Psoas muscle (tissue), 8 donors: ENCODE data around the gene DUS3L. TPM values are rescaled to one million over a fixed set of nuclear protein-coding genes. Genes with fewer than 3 reads are reported as not detected.

Source experiments
- ATAC-seq, 4 donors: fragments of 200-7000 bp; cut with Tn5 transposase; one replicate each; pipeline ENCODE4 v1.9.1; 2020; ENCODE audit warnings: moderate library complexity in 3 of 4, mild to moderate bottlenecking in 2 of 4
- DNase-seq, 2 donors: peaks; one replicate each; pipeline ENCODE4 v3.0.0-alpha.2; 2020
- H3K27ac ChIP-seq: fragments of 200-600 bp; one replicate; pipeline ENCODE4 v1.8.0; 2022
- H3K27me3 ChIP-seq, 3 donors: fragments of 200-600 bp in 1 of 3; one replicate each; pipeline versions ENCODE4 v1.6.1 to v1.8.0; 2013 to 2022; ENCODE audit warnings: low read length in 2 of 3, mild to moderate bottlenecking in 2 of 3, moderate library complexity in 1 of 3; ENCODE audit not compliant: insufficient read depth in 3 of 3
- H3K36me3 ChIP-seq, 2 donors: fragments of 200-600 bp in 1 of 2; one replicate each; pipeline versions ENCODE4 v1.6.1 to v1.8.0; 2013 to 2022; ENCODE audit warnings: low read depth in 1 of 2, mild to moderate bottlenecking in 1 of 2, moderate library complexity in 1 of 2; ENCODE audit not compliant: insufficient read depth in 1 of 2
- H3K4me1 ChIP-seq: fragments of 200-600 bp; one replicate; pipeline ENCODE4 v1.8.0; 2022
- H3K4me3 ChIP-seq: fragments of 200-600 bp; one replicate; pipeline ENCODE4 v1.8.0; 2022; ENCODE audit warnings: mild to moderate bottlenecking
- H3K9me3 ChIP-seq: fragments of 200-600 bp; one replicate; pipeline ENCODE4 v1.8.0; 2022
- WGBS, 3 donors: extraction: QIAGEN DNeasy Blood & Tissue Kit; methylation state at CpG; one replicate each; pipeline versions ENCODE4 v1.1.6 to v1.1.7; 2013; 5-methylcytosine and 5-hydroxymethylcytosine counted together
- intact Hi-C, 2 donors: fragments of 100-400 bp; cut with DNase I; formaldehyde crosslinking; loops; one replicate each; pipeline versions ENCODE4 v1.11.0 to v1.14.2; 2022
- polyA plus RNA-seq, 3 donors: library from polyadenylated mRNA; stranded (reverse); fragments of 200-250 nt; gene quantifications; one replicate each; pipeline ENCODE4 v1.2.3, GENCODE V29; 2013
- total RNA-seq, 4 donors: library from RNA; stranded (reverse); fragmentation: NEBNext Ultra II Directional in 2 of 4; extraction: Animal tissue kit (Norgen Biotek cat#: 25700) in 2 of 4; gene quantifications; one replicate each; pipeline versions ENCODE4 v1.2.1 to v1.2.4, GENCODE V29; 2021 to 2023
- TF ChIP-seq, protein P1 (sequence below): fragments of 200-600 bp; IDR thresholded peaks from one replicate; pipeline ENCODE4 v1.8.0; 2022; ENCODE audit warnings: antibody characterized with exemption
- donor health status: healthy with polysubstance abuse.
- donor health status: DM: no; HTN: no; CAD: no; lungs with moderate emphysema.
- donor health status: Bipolar disorder and iron deficiency.
- donor health status: healthy.
- donor health status: DM: yes; HTN: yes; CAD: no.
- donor health status: DM: no; HTN: no; CAD: no.
- donor health status: DM: no; HTN: no; CAD: no.
- donor health status: DM: yes; HTN: yes; CAD: no.

The DUS3L gene
- total and polyA plus RNA-seq, 7 donors = 13.4 to 40.1 (median 23.2) TPM

DNA sequence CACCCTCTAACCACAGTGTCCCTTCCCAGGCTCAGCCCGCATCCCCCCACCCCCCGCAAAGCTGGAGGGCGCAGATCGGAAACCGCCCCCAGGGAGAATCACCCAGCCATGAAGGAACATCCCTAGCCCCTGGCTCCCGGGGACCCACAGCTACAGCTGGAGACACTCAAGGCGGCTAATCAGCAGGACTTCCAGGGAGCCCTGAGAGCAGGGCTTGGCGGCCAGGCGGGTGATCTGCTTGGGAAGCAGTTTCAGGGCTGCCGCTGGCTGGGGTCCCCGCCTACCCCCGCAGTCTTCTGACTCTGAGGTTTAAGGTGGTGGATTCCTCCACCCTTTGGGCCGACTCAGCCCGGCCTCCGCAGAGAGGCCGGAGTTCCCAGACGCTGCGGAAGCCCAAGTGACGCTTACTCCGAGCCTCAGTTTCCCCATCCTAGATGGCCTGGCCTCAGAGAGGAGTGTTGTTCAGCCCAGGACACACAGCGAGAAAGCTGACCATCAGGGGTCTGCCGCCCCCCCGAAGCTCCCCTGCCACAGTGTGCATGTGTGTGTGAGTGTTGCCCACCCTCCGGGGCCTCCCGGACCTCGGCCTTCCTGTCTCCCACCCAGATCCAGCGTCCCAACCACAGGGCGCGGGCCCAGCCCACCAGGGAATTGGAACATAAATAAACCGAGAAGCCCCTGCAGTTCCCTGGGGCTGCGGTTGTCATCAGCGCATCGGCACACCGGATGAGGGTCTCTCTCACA lies 38.8 kb upstream of the DUS3L start:
- intact Hi-C loops = no loop called here
- Histone ChIP-seq H3K4me1 (no peaks in the 10 kb centered on the region), H3K9me3 (no peaks in the 10 kb centered on the region), H3K27me3 (peaks cover 0 to 80% (median 30%) of the 10 kb centered on the region in 3 donors), H3K27ac (no peak overlapping the region), H3K4me3 (no peak overlapping the region), H3K36me3 (no peaks in the 10 kb centered on the region)
- WGBS, 3 donors = 46 to 54% (median 54%) methylated on average over 33 to 34 of the region's 34 CpGs
- TF ChIP-seq, protein P1, sequence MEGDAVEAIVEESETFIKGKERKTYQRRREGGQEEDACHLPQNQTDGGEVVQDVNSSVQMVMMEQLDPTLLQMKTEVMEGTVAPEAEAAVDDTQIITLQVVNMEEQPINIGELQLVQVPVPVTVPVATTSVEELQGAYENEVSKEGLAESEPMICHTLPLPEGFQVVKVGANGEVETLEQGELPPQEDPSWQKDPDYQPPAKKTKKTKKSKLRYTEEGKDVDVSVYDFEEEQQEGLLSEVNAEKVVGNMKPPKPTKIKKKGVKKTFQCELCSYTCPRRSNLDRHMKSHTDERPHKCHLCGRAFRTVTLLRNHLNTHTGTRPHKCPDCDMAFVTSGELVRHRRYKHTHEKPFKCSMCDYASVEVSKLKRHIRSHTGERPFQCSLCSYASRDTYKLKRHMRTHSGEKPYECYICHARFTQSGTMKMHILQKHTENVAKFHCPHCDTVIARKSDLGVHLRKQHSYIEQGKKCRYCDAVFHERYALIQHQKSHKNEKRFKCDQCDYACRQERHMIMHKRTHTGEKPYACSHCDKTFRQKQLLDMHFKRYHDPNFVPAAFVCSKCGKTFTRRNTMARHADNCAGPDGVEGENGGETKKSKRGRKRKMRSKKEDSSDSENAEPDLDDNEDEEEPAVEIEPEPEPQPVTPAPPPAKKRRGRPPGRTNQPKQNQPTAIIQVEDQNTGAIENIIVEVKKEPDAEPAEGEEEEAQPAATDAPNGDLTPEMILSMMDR = no peak
- DNase-seq (no peak), ATAC-seq (no peak)

DNA sequence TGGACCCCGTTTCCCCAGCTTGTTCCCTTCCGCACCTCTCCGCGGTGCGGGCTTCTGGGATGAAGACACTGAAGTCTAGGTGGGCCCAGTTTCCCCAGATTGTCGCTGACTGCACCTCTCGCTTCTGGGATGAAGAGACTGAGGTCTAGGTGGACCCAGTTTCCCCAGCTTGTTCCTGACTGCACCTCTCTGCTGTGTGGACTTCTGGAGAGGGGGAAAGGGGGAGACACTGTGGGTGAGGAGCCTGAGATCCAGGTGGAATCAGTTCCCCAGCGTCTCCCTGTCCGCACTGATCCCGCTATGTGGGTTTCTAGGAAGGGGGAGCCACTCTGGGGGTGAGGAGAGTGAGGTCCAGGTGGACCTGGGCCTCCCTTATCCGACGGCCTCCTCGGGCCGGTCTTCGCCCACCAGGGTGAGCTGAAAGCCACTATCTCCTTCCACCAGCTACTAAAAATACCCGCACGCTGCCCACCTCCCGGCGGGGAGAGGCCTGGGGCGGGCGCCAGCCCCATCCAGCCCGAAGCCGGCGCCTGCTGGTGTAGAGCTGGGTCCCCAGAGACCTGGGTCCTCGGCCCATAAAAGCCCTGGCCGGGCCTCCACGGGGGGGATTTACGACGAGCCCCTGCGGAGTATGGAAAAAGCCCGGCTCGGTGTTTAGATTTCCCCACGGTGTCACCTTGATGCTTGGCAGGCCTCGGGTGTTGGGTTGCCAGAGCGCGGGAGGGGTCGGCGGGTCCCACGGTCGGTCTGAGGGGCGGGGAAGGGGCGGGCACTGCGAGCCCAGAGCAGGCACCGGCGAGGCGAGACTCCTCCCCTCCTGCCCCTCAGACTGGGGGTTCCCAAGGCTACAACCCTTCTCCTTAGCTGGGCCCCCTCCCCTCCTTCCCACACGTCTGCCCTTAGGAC lies 38.0 kb upstream of the DUS3L start:
- TF ChIP-seq, protein P1 = no peak
- DNase-seq = no peak
- H3K27ac ChIP-seq = no peak overlapping the region
- intact Hi-C loops = no loop called here
- peak overlapping the region; percentile 52 for H3K4me3 ChIP-seq
- no peaks in the 10 kb centered on the region for H3K36me3 ChIP-seq
- H3K27me3 ChIP-seq = peaks cover 0 to 84% (median 30%) of the 10 kb centered on the region in 3 donors
- no peaks in the 10 kb centered on the region for H3K4me1 ChIP-seq
- no peak for ATAC-seq
- WGBS, 3 donors = 2 to 4% (median 4%) methylated on average over 40 to 47 of the region's 47 CpGs
- no peaks in the 10 kb centered on the region for H3K9me3 ChIP-seq

DNA sequence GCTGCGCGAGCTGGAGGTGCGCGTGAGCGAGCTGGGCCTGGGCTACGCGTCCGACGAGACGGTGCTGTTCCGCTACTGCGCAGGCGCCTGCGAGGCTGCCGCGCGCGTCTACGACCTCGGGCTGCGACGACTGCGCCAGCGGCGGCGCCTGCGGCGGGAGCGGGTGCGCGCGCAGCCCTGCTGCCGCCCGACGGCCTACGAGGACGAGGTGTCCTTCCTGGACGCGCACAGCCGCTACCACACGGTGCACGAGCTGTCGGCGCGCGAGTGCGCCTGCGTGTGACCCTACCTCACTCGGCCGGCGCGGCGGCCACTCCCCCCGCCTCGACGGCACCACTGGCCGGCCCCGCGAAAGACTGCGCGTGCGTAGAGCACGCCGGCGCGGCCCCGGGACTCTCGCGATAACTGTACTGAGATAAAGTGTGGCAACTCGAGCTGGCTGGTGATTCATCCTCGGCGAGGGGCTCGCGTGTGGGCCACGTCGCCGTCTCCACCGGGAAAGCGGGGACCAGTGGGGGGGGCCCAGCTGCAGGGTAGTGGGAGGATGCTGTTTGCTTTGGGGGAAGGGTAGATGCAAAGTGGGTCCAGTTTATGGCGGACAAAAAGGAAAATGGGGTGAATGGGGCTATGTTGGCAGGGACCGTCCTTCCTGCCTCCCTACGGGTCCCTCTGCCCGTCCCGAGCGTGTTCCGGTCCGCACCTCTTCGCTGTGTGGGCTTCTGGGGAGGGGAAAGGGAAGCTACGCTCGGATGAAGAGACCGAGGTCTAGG lies 37.1 kb upstream of the DUS3L start:
- intact Hi-C loops = no loop called here
- no peaks in the 10 kb centered on the region for H3K9me3 ChIP-seq
- H3K27ac ChIP-seq = no peak overlapping the region
- H3K4me3 ChIP-seq = peak overlapping the region; percentile 52
- peak; percentile 79 to 87 for DNase-seq
- peak; percentile 39 to 73 (median 58) for ATAC-seq
- 0 to 1% (median 1%) methylated on average over 63 to 91 of the region's 91 CpGs for WGBS, 3 donors
- H3K36me3 ChIP-seq = no peaks in the 10 kb centered on the region
- H3K27me3 ChIP-seq = peaks cover 0 to 88% (median 30%) of the 10 kb centered on the region in 3 donors
- no peaks in the 10 kb centered on the region for H3K4me1 ChIP-seq
- TF ChIP-seq, protein P1 = no peak

DNA sequence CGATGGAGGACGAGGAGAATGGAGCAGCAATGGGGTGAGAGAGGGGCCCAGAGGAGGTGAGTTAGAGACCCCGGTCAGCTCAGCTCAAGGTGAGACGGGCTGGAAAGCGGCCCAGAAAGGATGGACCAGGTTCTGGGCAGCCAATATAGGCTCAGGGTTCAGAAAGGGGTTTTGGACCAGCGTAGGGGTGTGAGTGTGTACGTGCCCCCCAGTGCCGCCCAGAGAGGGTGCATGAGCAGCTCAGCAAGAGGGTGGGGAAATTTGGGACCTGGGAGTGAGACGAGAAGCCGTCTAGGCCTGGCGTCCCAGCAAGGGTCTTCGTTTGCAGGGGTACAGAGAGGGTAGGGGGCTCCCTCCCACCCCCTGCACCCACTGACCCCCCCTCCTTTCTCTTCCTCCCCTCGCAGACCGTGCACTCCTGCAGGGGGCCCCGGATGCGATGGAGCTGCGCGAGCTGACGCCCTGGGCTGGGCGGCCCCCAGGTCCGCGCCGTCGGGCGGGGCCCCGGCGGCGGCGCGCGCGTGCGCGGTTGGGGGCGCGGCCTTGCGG lies 36.5 kb upstream of the DUS3L start:
- intact Hi-C loops = no loop called here
- ATAC-seq (no peak), DNase-seq (no peak)
- Histone ChIP-seq H3K9me3 (no peaks in the 10 kb centered on the region), H3K27me3 (peaks cover 0 to 86% (median 32%) of the 10 kb centered on the region in 3 donors), H3K36me3 (no peaks in the 10 kb centered on the region), H3K4me1 (no peaks in the 10 kb centered on the region), H3K27ac (no peak overlapping the region), H3K4me3 (peak overlapping the region; percentile 52)
- TF ChIP-seq, protein P1 = no peak
- 12 to 19% (median 17%) methylated on average over 16 to 37 of the region's 37 CpGs for WGBS, 3 donors
